Tibial nerve (tissue), 4 donors: Measurements from ENCODE around the gene BIK. TPM values are rescaled to one million over a fixed set of nuclear protein-coding genes. Genes with fewer than 3 reads are reported as not detected.

ENCODE experiments used
- DNase-seq, 2 donors: peaks; one replicate each; pipeline ENCODE4 v3.0.0-alpha.2; 2019; ENCODE audit warnings: low spot score in 2 of 2
- H3K27ac ChIP-seq, 4 donors: fragments of 200-600 bp; sonication (generic) in 3 of 4; one replicate each; pipeline ENCODE4 v1.5.1; 2017 to 2019; ENCODE audit warnings: mild to moderate bottlenecking in 1 of 4
- H3K27me3 ChIP-seq, 2 donors: fragments of 200-600 bp; sonication (generic) in 1 of 2; one replicate each; pipeline versions ENCODE4 v1.5.1 to v1.6.0; 2017 to 2019
- H3K36me3 ChIP-seq, 3 donors: fragments of 200-600 bp; sonication (generic); one replicate each; pipeline ENCODE4 v1.5.1; 2018 to 2019
- H3K4me1 ChIP-seq, 4 donors: fragments of 200-600 bp; sonication (generic) in 3 of 4; one replicate each; pipeline ENCODE4 v1.5.1; 2017 to 2019
- H3K4me3 ChIP-seq, 4 donors: fragments of 200-600 bp; sonication (generic) in 3 of 4; one replicate each; pipeline ENCODE4 v1.5.1; 2017 to 2019; ENCODE audit warnings: mild to moderate bottlenecking in 1 of 4, moderate library complexity in 1 of 4
- H3K9me3 ChIP-seq, 4 donors: fragments of 200-600 bp; sonication (generic) in 3 of 4; one replicate each; pipeline ENCODE4 v1.5.1; 2017 to 2019
- CTCF ChIP-seq, 5 experiments: fragments of 200-600 bp in 3 of 5; fragments of 450-650 bp in 2 of 5; sonication (generic) in 3 of 5; IDR thresholded peaks; one replicate each; pipeline ENCODE4 v1.5.1; 2016 to 2019; ENCODE audit warnings: antibody characterized with exemption in 5 of 5, mild to moderate bottlenecking in 3 of 5, moderate library complexity in 2 of 5
- EP300 ChIP-seq, 2 donors: sonication (generic); formaldehyde crosslinking; IDR thresholded peaks; one replicate each; pipeline ENCODE4 v1.6.1; 2017; ENCODE audit warnings: antibody characterized with exemption in 2 of 2, mild to moderate bottlenecking in 1 of 2
- POLR2A ChIP-seq, 2 donors: fragments of 450-650 bp; IDR thresholded peaks; one replicate each; pipeline ENCODE4 v1.6.1; 2017; ENCODE audit warnings: antibody characterized with exemption in 2 of 2, mild to moderate bottlenecking in 2 of 2, moderate library complexity in 2 of 2
- WGBS, 2 donors: methylation state at CpG; one replicate each; pipeline ENCODE4 v1.1.5; 2018; 5-methylcytosine and 5-hydroxymethylcytosine counted together
- total RNA-seq, 4 donors: library from RNA; depleted of rRNA; stranded (reverse); fragments of >200 nt; gene quantifications; one replicate each; pipeline ENCODE4 v1.1.0, GENCODE V29; 2016

BIK gene
- total RNA-seq, 4 donors from 2014 or later, result not detected

- peaks cover 0 to 22% (median 0%) of the 10 kb centered on the region in 3 donors for H3K36me3 ChIP-seq
- 88 to 91% methylated on average over 14 of the region's 14 CpGs for WGBS, 2 donors
- H3K9me3 ChIP-seq, result no peaks in the 10 kb centered on the region
- no peaks in the 10 kb centered on the region for H3K4me1 ChIP-seq
- H3K4me3 ChIP-seq, result no peak overlapping the region
- H3K27ac ChIP-seq, result no peak overlapping the region
- TF ChIP-seq CTCF (IDR thresholded peaks at IDR 0.05) (no peak), POLR2A (IDR thresholded peaks at IDR 0.05) (no peak), EP300 (IDR thresholded peaks at IDR 0.05) (no peak)
- DNase-seq, result no peak
- no peaks in the 10 kb centered on the region for H3K27me3 ChIP-seq
Measured at GRCh38 chr22:43079742-43080141, 30.8 kb upstream of the BIK start.

DNA sequence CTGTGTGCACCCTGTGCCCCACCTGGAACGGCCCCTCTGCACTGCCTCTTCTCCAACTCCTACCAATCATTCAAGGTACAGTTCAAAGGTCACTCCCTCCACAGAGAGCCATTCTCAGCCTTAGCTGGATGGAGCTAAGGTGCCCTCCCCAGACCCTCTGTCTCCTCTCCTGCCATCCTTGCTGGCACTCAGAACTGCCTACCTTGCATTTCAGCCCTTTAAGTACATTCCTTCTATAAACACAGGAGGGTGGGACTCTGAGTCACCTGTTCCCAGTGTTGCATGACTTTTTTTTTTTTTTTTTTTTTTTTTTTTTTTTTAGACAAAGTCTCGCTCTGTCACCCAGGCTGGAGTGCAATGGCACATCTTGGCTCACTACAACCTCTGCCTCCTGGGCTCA is 29.9 kb upstream of the BIK start:
- no peak for TF ChIP-seq EP300 (IDR thresholded peaks at IDR 0.05)
- no peak for TF ChIP-seq POLR2A (IDR thresholded peaks at IDR 0.05)
- no peak for TF ChIP-seq CTCF (IDR thresholded peaks at IDR 0.05)
- H3K4me1 ChIP-seq, result no peaks in the 10 kb centered on the region
- H3K36me3 ChIP-seq, result peaks cover 0 to 20% (median 0%) of the 10 kb centered on the region in 3 donors
- no peaks in the 10 kb centered on the region for H3K9me3 ChIP-seq
- H3K27ac ChIP-seq, result no peak overlapping the region
- no peak for DNase-seq
- H3K4me3 ChIP-seq, result no peak overlapping the region
- 77 to 81% methylated on average over 2 of the region's 2 CpGs for WGBS, 2 donors
- no peaks in the 10 kb centered on the region for H3K27me3 ChIP-seq

DNA sequence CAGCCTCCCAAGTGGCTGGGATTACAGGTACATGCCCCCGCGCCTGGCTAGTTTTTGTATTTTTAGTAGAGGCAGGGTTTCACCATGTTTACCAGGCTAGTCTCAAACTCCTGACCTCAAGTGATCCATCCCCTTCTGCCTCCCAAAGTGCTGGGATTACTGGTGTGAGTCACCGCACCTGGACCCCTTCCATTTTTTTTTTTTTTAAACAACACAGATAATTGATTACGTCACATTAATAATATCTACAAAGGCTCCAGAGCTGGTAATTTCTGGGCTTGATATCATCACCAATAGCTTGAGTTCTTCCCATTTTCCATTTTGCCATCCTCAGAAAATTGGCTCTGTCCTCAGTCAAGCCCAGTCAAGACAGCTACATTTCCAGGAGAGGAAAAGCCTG is 28.6 kb upstream of the BIK start:
- H3K4me3 ChIP-seq, result no peak overlapping the region
- TF ChIP-seq EP300 (IDR thresholded peaks at IDR 0.05) (no peak), POLR2A (IDR thresholded peaks at IDR 0.05) (no peak), CTCF (IDR thresholded peaks at IDR 0.05) (no peak)
- 96 to 97% methylated on average over 4 of the region's 4 CpGs for WGBS, 2 donors

DNA sequence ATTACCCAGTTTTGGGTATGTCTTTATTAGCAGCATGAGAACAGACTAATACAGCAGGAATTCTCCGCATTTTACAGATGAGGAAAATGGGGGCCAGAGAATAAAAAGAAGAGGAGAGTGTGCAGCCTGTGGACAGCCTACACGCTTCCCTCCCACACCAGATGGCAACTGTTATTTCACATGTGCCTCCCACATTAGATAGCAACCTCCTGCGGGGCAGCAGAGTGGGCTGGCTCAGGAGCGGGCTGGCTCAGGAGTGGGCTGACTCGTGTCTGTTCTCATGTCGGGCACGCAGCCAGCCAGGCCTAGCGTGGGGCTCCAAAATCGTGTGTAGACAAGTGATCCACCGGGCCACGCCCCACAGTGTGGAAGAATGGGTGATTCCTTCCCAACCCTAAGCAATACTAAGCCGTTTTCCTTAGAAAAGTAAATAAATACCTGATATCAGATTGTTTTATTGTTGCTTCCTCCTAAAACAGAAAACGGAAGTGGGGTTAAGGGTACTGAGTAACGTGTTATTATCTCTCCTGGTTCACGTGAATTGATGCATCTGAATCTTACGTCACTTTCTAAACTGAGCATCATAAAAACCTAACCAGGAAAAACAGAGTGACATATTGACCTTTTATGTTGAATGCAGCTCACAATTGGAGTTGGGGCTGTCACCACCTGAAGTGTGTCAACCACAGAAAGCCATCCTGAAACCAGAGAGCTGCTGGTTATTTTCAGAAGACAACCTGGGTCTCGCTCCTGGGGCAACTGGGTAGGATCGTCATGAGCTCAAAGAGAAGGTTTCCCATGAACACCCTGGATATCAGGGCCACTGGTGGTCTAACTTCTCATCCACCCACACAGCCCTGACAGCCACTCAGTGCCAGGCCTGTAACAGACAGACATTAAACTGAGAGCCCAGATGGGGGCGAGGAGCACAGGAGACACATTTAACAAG is 24.6 kb upstream of the BIK start:
- WGBS, 2 donors, result 83 to 84% methylated on average over 19 of the region's 19 CpGs
- Histone ChIP-seq H3K27me3 (no peaks in the 10 kb centered on the region), H3K4me3 (no peak overlapping the region), H3K4me1 (peaks cover 0 to 14% (median 5%) of the 10 kb centered on the region in 4 donors), H3K36me3 (peaks cover 0 to 9% (median 0%) of the 10 kb centered on the region in 3 donors), H3K27ac (no peak overlapping the region), H3K9me3 (no peaks in the 10 kb centered on the region)
- no peak for DNase-seq
- TF ChIP-seq POLR2A (IDR thresholded peaks at IDR 0.05), result no peak
- TF ChIP-seq EP300 (IDR thresholded peaks at IDR 0.05), result no peak
- no peak for TF ChIP-seq CTCF (IDR thresholded peaks at IDR 0.05)

More for the DNA sequence above, 28.6 kb upstream of the BIK start:
- H3K27ac ChIP-seq, result no peak overlapping the region
- no peaks in the 10 kb centered on the region for H3K9me3 ChIP-seq
- no peaks in the 10 kb centered on the region for H3K27me3 ChIP-seq
- H3K36me3 ChIP-seq, result peaks cover 0 to 16% (median 0%) of the 10 kb centered on the region in 3 donors
- H3K4me1 ChIP-seq, result no peaks in the 10 kb centered on the region
- DNase-seq, result no peak

GRCh38 chr22:43088627-43088983 is 21.9 kb upstream of the BIK start:
- Histone ChIP-seq H3K27me3 (no peaks in the 10 kb centered on the region), H3K4me3 (peak overlapping the region; percentile 52 to 90 (median 68)), H3K27ac (peak overlapping the region in 2 of 4 donors; percentile 22 to 79), H3K36me3 (peaks cover 0 to 9% (median 0%) of the 10 kb centered on the region in 3 donors), H3K9me3 (no peaks in the 10 kb centered on the region), H3K4me1 (peaks cover 0 to 14% (median 5%) of the 10 kb centered on the region in 4 donors)
- WGBS, 2 donors, result 53 to 63% methylated on average over 9 of the region's 9 CpGs
- no peak for TF ChIP-seq POLR2A (IDR thresholded peaks at IDR 0.05)
- TF ChIP-seq EP300 (IDR thresholded peaks at IDR 0.05), result no peak
- TF ChIP-seq CTCF (IDR thresholded peaks at IDR 0.05), result no peak
- no peak for DNase-seq
